COLO829 (cell line): ENCODE data around the gene HOXA7.

Source experiments
- DNase-seq: peaks from one replicate; pipeline ENCODE4 v3.0.0; 2012; ENCODE audit warnings: low spot score

Gene HOXA7

GRCh38 chr7:27147199-27148030, 9.1 kb downstream of the HOXA7 start, which contains the start of gene HOXA6:
Gene HOXA6, minus strand, starts transcription at chr7:27147774. Its CDS starts 25 bp downstream, at chr7:27147749.
- no peak for DNase-seq

GRCh38 chr7:27146491-27147198, 9.8 kb downstream of the HOXA7 start:
- DNase-seq = no peak

GRCh38 chr7:27145914-27146412, 10.5 kb downstream of the HOXA7 start:
- DNase-seq = no peak

- no peak for DNase-seq
Measured at GRCh38 chr7:27145165-27145913, 11.1 kb downstream of the HOXA7 start.

GRCh38 chr7:27144781-27145164, 11.7 kb downstream of the HOXA7 start:
- no peak for DNase-seq

- DNase-seq = no peak
Measured at GRCh38 chr7:27143950-27144780, 12.3 kb downstream of the HOXA7 start.

- no peak for DNase-seq
Measured at GRCh38 chr7:27143023-27143949, 13.2 kb downstream of the HOXA7 start, which contains the start of gene HOXA5. Gene HOXA5, minus strand, starts transcription at chr7:27143681. Its CDS starts 74 bp downstream, at chr7:27143607.

GRCh38 chr7:27142580-27143022, 13.9 kb downstream of the HOXA7 start:
- no peak for DNase-seq

GRCh38 chr7:27141923-27142579, 14.4 kb downstream of the HOXA7 start:
- DNase-seq = no peak

- DNase-seq = no peak
Measured at GRCh38 chr7:27141137-27141922, 15.1 kb downstream of the HOXA7 start.

- no peak for DNase-seq
Measured at GRCh38 chr7:27140126-27140857, 16.2 kb downstream of the HOXA7 start.

- DNase-seq = no peak
Measured at GRCh38 chr7:27139334-27140125, 16.9 kb downstream of the HOXA7 start.

- no peak for DNase-seq
Measured at GRCh38 chr7:27138985-27139333, 17.5 kb downstream of the HOXA7 start.

GRCh38 chr7:27138472-27138871, 18.0 kb downstream of the HOXA7 start:
- DNase-seq = no peak

GRCh38 chr7:27137640-27138315, 18.7 kb downstream of the HOXA7 start:
- DNase-seq = no peak

GRCh38 chr7:27134392-27134791, 22.1 kb downstream of the HOXA7 start:
- DNase-seq = no peak
